Stomach (tissue), 4 donors: ENCODE data around the gene HDLBP.

ENCODE experiments used
- EP300 ChIP-seq: sonication (generic); formaldehyde crosslinking; IDR thresholded peaks from one replicate; pipeline ENCODE4 v1.6.1; 2017; ENCODE audit warnings: antibody characterized with exemption
- POLR2A ChIP-seq, 4 donors: fragments of 450-650 bp; IDR thresholded peaks; one replicate each; pipeline ENCODE4 v1.6.1; 2016; ENCODE audit warnings: antibody characterized with exemption in 4 of 4, control low read depth in 2 of 4, mild to moderate bottlenecking in 1 of 4, moderate library complexity in 1 of 4
- POLR2AphosphoS5 ChIP-seq, 3 donors: sonication (generic); formaldehyde crosslinking; IDR thresholded peaks; one replicate each; pipeline ENCODE4 v1.6.1; 2016; ENCODE audit warnings: antibody characterized with exemption in 3 of 3
- TF ChIP-seq, protein P1 (sequence below), 7 experiments: fragments of 450-650 bp in 4 of 7; fragments of 200-600 bp in 3 of 7; sonication (generic) in 3 of 7; IDR thresholded peaks; one replicate each; pipeline ENCODE4 v1.5.1; 2016 to 2019; ENCODE audit warnings: antibody characterized with exemption in 7 of 7, control low read depth in 2 of 7, mild to moderate bottlenecking in 1 of 7

- TF ChIP-seq, protein P1, sequence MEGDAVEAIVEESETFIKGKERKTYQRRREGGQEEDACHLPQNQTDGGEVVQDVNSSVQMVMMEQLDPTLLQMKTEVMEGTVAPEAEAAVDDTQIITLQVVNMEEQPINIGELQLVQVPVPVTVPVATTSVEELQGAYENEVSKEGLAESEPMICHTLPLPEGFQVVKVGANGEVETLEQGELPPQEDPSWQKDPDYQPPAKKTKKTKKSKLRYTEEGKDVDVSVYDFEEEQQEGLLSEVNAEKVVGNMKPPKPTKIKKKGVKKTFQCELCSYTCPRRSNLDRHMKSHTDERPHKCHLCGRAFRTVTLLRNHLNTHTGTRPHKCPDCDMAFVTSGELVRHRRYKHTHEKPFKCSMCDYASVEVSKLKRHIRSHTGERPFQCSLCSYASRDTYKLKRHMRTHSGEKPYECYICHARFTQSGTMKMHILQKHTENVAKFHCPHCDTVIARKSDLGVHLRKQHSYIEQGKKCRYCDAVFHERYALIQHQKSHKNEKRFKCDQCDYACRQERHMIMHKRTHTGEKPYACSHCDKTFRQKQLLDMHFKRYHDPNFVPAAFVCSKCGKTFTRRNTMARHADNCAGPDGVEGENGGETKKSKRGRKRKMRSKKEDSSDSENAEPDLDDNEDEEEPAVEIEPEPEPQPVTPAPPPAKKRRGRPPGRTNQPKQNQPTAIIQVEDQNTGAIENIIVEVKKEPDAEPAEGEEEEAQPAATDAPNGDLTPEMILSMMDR (IDR thresholded peaks at IDR 0.05): no peak
- TF ChIP-seq POLR2A (IDR thresholded peaks at IDR 0.05) (no peak), POLR2AphosphoS5 (IDR thresholded peaks at IDR 0.05) (no peak), EP300 (no peak)
These were observed 116.8 kb downstream of the HDLBP start for GRCh38 chr2:241198381-241199279.
